Uterus (tissue), 4 donors: ENCODE data around the gene CIAO3. TPM values are rescaled to one million over a fixed set of nuclear protein-coding genes. Genes with fewer than 3 reads are reported as not detected.

ENCODE experiments used
- DNase-seq, 2 donors: peaks; one replicate each; pipeline ENCODE4 v3.0.0-alpha.2; 2019 to 2020
- H3K27ac ChIP-seq, 2 donors: fragments of 200-600 bp; sonication (generic); 1 replicate in 1 of 2; 2 replicates in 1 of 2; pipeline ENCODE4 v1.5.1; 2016 to 2018
- H3K27me3 ChIP-seq, 2 donors: fragments of 200-600 bp; sonication (generic); one replicate each; pipeline ENCODE4 v1.5.1; 2018 to 2019; ENCODE audit warnings: control low read depth in 1 of 2
- H3K36me3 ChIP-seq, 2 donors: fragments of 200-600 bp; sonication (generic); one replicate each; pipeline ENCODE4 v1.5.1; 2019; ENCODE audit warnings: control low read depth in 1 of 2
- H3K4me1 ChIP-seq, 2 donors: fragments of 200-600 bp; sonication (generic); one replicate each; pipeline ENCODE4 v1.5.1; 2018 to 2019; ENCODE audit warnings: control low read depth in 1 of 2
- H3K4me3 ChIP-seq, 2 donors: fragments of 200-600 bp; sonication (generic); 1 replicate in 1 of 2; 2 replicates in 1 of 2; pipeline ENCODE4 v1.5.1; 2018 to 2019; ENCODE audit warnings: mild to moderate bottlenecking in 1 of 2
- H3K9me3 ChIP-seq, 2 donors: fragments of 200-600 bp; sonication (generic); one replicate each; pipeline ENCODE4 v1.5.1; 2019; ENCODE audit warnings: control low read depth in 1 of 2
- CTCF ChIP-seq, 4 experiments: fragments of 200-600 bp in 2 of 4; fragments of 450-650 bp in 2 of 4; sonication (generic) in 2 of 4; IDR thresholded peaks; one replicate each; pipeline ENCODE4 v1.5.1; 2016 to 2019; ENCODE audit warnings: antibody characterized with exemption in 4 of 4, mild to moderate bottlenecking in 2 of 4, moderate library complexity in 1 of 4
- POLR2A ChIP-seq, 2 donors: fragments of 450-650 bp; IDR thresholded peaks; one replicate each; pipeline ENCODE4 v1.6.1; 2016; ENCODE audit warnings: antibody characterized with exemption in 2 of 2, mild to moderate bottlenecking in 1 of 2, moderate library complexity in 1 of 2
- intact Hi-C: fragments of 100-400 bp; cut with DNase I; formaldehyde crosslinking; loops from one replicate; pipeline ENCODE4 v1.15.1; 2023; ENCODE audit warnings: low total_unique reads
- total RNA-seq, 4 donors: library from RNA; depleted of rRNA in 3 of 4; stranded (reverse); fragments of >200 nt in 3 of 4; gene quantifications; one replicate each; pipeline versions ENCODE4 v1.1.0 to v1.2.4, GENCODE V29; 2014 to 2023
- donor health status: DM: yes; HTN: yes; CAD: no.

The CIAO3 gene
- total RNA-seq: 10 to 100 TPM; 14.1 to 43.3 (median 25.0) TPM

- H3K4me1 ChIP-seq: peaks cover 0 to 12% of the 10 kb centered on the region in 2 donors
- peak in 1 of 2 donors; percentile 79 for TF ChIP-seq POLR2A (IDR thresholded peaks at IDR 0.05)
- peak; percentile 94 to 100 (median 98) for TF ChIP-seq CTCF (IDR thresholded peaks at IDR 0.05)
- H3K27ac ChIP-seq: peak within 1 kb of the TSS; percentile 63 to 67
- H3K27me3 ChIP-seq: no peaks in the 10 kb centered on the region
- intact Hi-C loops: no loop called here
- peak within 1 kb of the TSS; percentile 63 to 91 for H3K4me3 ChIP-seq
- H3K36me3 ChIP-seq: no peaks in the 10 kb centered on the region
- no peaks in the 10 kb centered on the region for H3K9me3 ChIP-seq
- DNase-seq: peak; percentile 81 to 86
These were observed at the start of gene CIAO3 for GRCh38 chr16:740764-741505. CIAO3 (minus strand) TSS chr16:740997; CDS start chr16:740985, 12 bp downstream.

- H3K27me3 ChIP-seq: no peaks in the 10 kb centered on the region
- peaks cover 0 to 14% of the 10 kb centered on the region in 2 donors for H3K4me1 ChIP-seq
- no peak overlapping the region for H3K27ac ChIP-seq
- H3K4me3 ChIP-seq: no peak overlapping the region
- no peaks in the 10 kb centered on the region for H3K9me3 ChIP-seq
- H3K36me3 ChIP-seq: no peaks in the 10 kb centered on the region
- DNase-seq: no peak
- intact Hi-C loops: no loop called here
- TF ChIP-seq POLR2A (IDR thresholded peaks at IDR 0.05): no peak
- no peak for TF ChIP-seq CTCF (IDR thresholded peaks at IDR 0.05)
These were observed 49.3 kb upstream of the CIAO3 start for GRCh38 chr16:790086-790485.

- intact Hi-C loops: no loop called here
- Histone ChIP-seq H3K9me3 (no peaks in the 10 kb centered on the region), H3K36me3 (no peaks in the 10 kb centered on the region), H3K4me3 (peak overlapping the region in 1 of 2 donors; percentile 70), H3K27ac (no peak overlapping the region), H3K27me3 (no peaks in the 10 kb centered on the region), H3K4me1 (peaks cover 0 to 14% of the 10 kb centered on the region in 2 donors)
- DNase-seq: no peak
- TF ChIP-seq POLR2A (IDR thresholded peaks at IDR 0.05): no peak
- no peak for TF ChIP-seq CTCF (IDR thresholded peaks at IDR 0.05)
These were observed 48.5 kb upstream of the CIAO3 start for GRCh38 chr16:789191-789850.

GRCh38 chr16:788399-789126 is 47.8 kb upstream of the CIAO3 start, which contains the start of gene CHTF18:
CHTF18 (plus strand) TSS chr16:788620; CDS start chr16:788685, 65 bp downstream.
- Histone ChIP-seq H3K27me3 (no peaks in the 10 kb centered on the region), H3K4me3 (peak within 1 kb of the TSS; percentile 69 to 70), H3K36me3 (no peaks in the 10 kb centered on the region), H3K9me3 (no peaks in the 10 kb centered on the region), H3K27ac (peak within 1 kb of the TSS; percentile 56 to 74), H3K4me1 (peaks cover 0 to 14% of the 10 kb centered on the region in 2 donors)
- peak; percentile 91 to 94 for DNase-seq
- TF ChIP-seq POLR2A (IDR thresholded peaks at IDR 0.05): peak in 1 of 2 donors; percentile 22
- TF ChIP-seq CTCF (IDR thresholded peaks at IDR 0.05): no peak
- intact Hi-C loops: no loop called here
